ENCODE results near the gene PLEKHG4B.
"Not testable (repeated sequence)": the region's sequence is repeated elsewhere in the genome, so short reads cannot be mapped to it uniquely, and the experiment has no call there.

The PLEKHG4B gene

GRCh38 chr5:157126-157715 is 65.3 kb downstream of the PLEKHG4B start:
- DNase-seq, result no peak

GRCh38 chr5:157801-158200 is 65.8 kb downstream of the PLEKHG4B start:
- no peak for DNase-seq

GRCh38 chr5:158807-159447 is 67.0 kb downstream of the PLEKHG4B start:
- DNase-seq, result no peak

GRCh38 chr5:159448-160172 is 67.6 kb downstream of the PLEKHG4B start:
- DNase-seq, result peak; percentile 34

GRCh38 chr5:160173-160510 is 68.2 kb downstream of the PLEKHG4B start:
- DNase-seq, result no peak

GRCh38 chr5:160921-161802 is 69.2 kb downstream of the PLEKHG4B start:
- no peak for DNase-seq

GRCh38 chr5:161803-162110 is 69.8 kb downstream of the PLEKHG4B start:
- DNase-seq, result no peak

- DNase-seq, result no peak
Observed at GRCh38 chr5:162190-162564, 70.2 kb downstream of the PLEKHG4B start.

- no peak for DNase-seq
Observed at GRCh38 chr5:162565-163337, 70.8 kb downstream of the PLEKHG4B start.

GRCh38 chr5:163338-163620 is 71.3 kb downstream of the PLEKHG4B start:
- no peak for DNase-seq

- no peak for DNase-seq
Observed at GRCh38 chr5:163841-164240, 71.9 kb downstream of the PLEKHG4B start.

- DNase-seq, result peak; percentile 15
Observed at GRCh38 chr5:164244-164643, 72.3 kb downstream of the PLEKHG4B start.

GRCh38 chr5:164783-165182 is 72.8 kb downstream of the PLEKHG4B start:
- DNase-seq, result not testable (repeated sequence)

- no peak for DNase-seq
Observed at GRCh38 chr5:166441-167372, 74.7 kb downstream of the PLEKHG4B start.

GRCh38 chr5:167511-167910 is 75.5 kb downstream of the PLEKHG4B start:
- DNase-seq, result no peak

GRCh38 chr5:167982-168660 is 76.2 kb downstream of the PLEKHG4B start:
- no peak for DNase-seq

GRCh38 chr5:169071-169727 is 77.2 kb downstream of the PLEKHG4B start:
- no peak for DNase-seq

GRCh38 chr5:169728-170094 is 77.7 kb downstream of the PLEKHG4B start:
- DNase-seq, result no peak

GRCh38 chr5:170971-171800 is 79.2 kb downstream of the PLEKHG4B start:
- no peak for DNase-seq

- DNase-seq, result no peak
Observed at GRCh38 chr5:171801-172331, 79.9 kb downstream of the PLEKHG4B start.
